IMR-90 (cell line): ENCODE data around the gene ALOX15. TPM values are rescaled to one million over a fixed set of nuclear protein-coding genes. Genes with fewer than 3 reads are reported as not detected.

Experiments used
- ATAC-seq: fragments of 200-7000 bp; cut with Tn5 transposase; 2 replicates; pipeline ENCODE4 v1.9.1; 2020; ENCODE audit warnings: low read depth, mild to moderate bottlenecking, moderate library complexity
- BruUV-seq: library from RNA; stranded (reverse); fragments of 400-500 nt; replicated peaks from 2 replicates; lab custom pipeline; 2021; lab: Mats Ljungman, UMichigan
- CTCF ChIA-PET: fragments of 300-600 bp; formaldehyde crosslinking; extraction: SDS; loops from one replicate; lab custom pipeline; 2021; ENCODE audit warnings: antibody characterized with exemption; lab: Yijun Ruan, JAX
- POLR2A ChIA-PET: fragments of 300-600 bp; sonication (Branson Sonifier 250); formaldehyde crosslinking; loops from one replicate; lab custom pipeline; 2022; ENCODE audit warnings: antibody characterized with exemption; ENCODE audit not compliant: unreplicated experiment; lab: Charles Lee
- DNase-seq: peaks from one replicate; pipeline ENCODE4 v3.0.0; 2013
- H2AFZ ChIP-seq: replicated peaks from 2 replicates; pipeline ENCODE3; 2013; ENCODE audit warnings: low read length, mild to moderate bottlenecking; ENCODE audit not compliant: poor library complexity
- H2AK5ac ChIP-seq: 2 replicates; pipeline ENCODE4 v1.6.1; 2013; ENCODE audit warnings: low read depth, low read length, inconsistent platforms
- H2AK9ac ChIP-seq: replicated peaks from 2 replicates; pipeline ENCODE3; 2013; ENCODE audit warnings: mild to moderate bottlenecking, low read depth, low read length, moderate library complexity; ENCODE audit not compliant: poor library complexity
- H2BK120ac ChIP-seq: 2 replicates; pipeline ENCODE4 v1.6.1; 2013; ENCODE audit warnings: low read depth, low read length, inconsistent platforms
- H2BK15ac ChIP-seq: 3 replicates; pipeline ENCODE4 v1.6.1; 2013; ENCODE audit warnings: low read depth, low read length, inconsistent platforms
- H2BK20ac ChIP-seq: 2 replicates; pipeline ENCODE4 v1.6.1; 2013; ENCODE audit warnings: low read depth, mild to moderate bottlenecking, inconsistent platforms, low read length, moderate library complexity
- H2BK5ac ChIP-seq: 2 replicates; pipeline ENCODE4 v1.6.1; 2013; ENCODE audit warnings: mild to moderate bottlenecking, low read depth, low read length, inconsistent platforms; ENCODE audit not compliant: poor library complexity, severe bottlenecking
- H3K14ac ChIP-seq: replicated peaks from 2 replicates; pipeline ENCODE4 v1.6.1; 2013; ENCODE audit warnings: low read depth, low read length, inconsistent platforms
- H3K18ac ChIP-seq: 2 replicates; pipeline ENCODE4 v1.6.1; 2013; ENCODE audit warnings: low read depth, low read length, control low read depth
- H3K23ac ChIP-seq: 2 replicates; pipeline ENCODE4 v1.6.1; 2013; ENCODE audit warnings: low read depth, low read length, inconsistent platforms
- H3K27ac ChIP-seq: 2 replicates; pipeline ENCODE4 v1.5.1; 2013; ENCODE audit warnings: mild to moderate bottlenecking, control low read depth, low read length; ENCODE audit not compliant: insufficient read depth
- H3K27me3 ChIP-seq: 2 replicates; pipeline ENCODE4 v1.6.1; 2013; ENCODE audit warnings: low read length; ENCODE audit not compliant: control insufficient read depth, insufficient read depth
- H3K36me3 ChIP-seq: 2 replicates; pipeline ENCODE4 v1.6.1; 2013; ENCODE audit warnings: low read length, mixed read lengths; ENCODE audit not compliant: control insufficient read depth, insufficient read depth
- H3K4ac ChIP-seq: 2 replicates; pipeline ENCODE4 v1.6.1; 2013; ENCODE audit warnings: low read depth, low read length, inconsistent platforms
- H3K4me1 ChIP-seq: 2 replicates; pipeline ENCODE4 v1.6.1; 2013; ENCODE audit warnings: low read length, mixed read lengths; ENCODE audit not compliant: control insufficient read depth, insufficient read depth
- H3K4me2 ChIP-seq: 2 replicates; pipeline ENCODE4 v1.6.1; 2013; ENCODE audit warnings: low read depth, mild to moderate bottlenecking, control low read depth, low read length, moderate library complexity
- H3K4me3 ChIP-seq: 2 replicates; pipeline ENCODE4 v1.5.1; 2013; ENCODE audit warnings: low read depth, mild to moderate bottlenecking, control low read depth, low read length, moderate library complexity; ENCODE audit not compliant: insufficient read depth
- H3K56ac ChIP-seq: 2 replicates; pipeline ENCODE4 v1.6.1; 2013; ENCODE audit warnings: low read length, inconsistent platforms; ENCODE audit not compliant: insufficient read depth; ENCODE audit errors: extremely low read depth
- H3K79me1 ChIP-seq, 2 experiments: 2 replicates each; pipeline ENCODE4 v1.6.1; 2013; ENCODE audit warnings: low read length in 2 of 2, inconsistent platforms in 1 of 2, low read depth in 1 of 2
- H3K9ac ChIP-seq: 2 replicates; pipeline ENCODE4 v1.6.1; 2013; ENCODE audit warnings: low read depth, low read length, control low read depth
- H3K9me1 ChIP-seq: 2 replicates; pipeline ENCODE4 v1.6.1; 2013; ENCODE audit warnings: low read length, inconsistent platforms; ENCODE audit not compliant: insufficient read depth
- H3K9me3 ChIP-seq: 2 replicates; pipeline ENCODE4 v1.6.1; 2013; ENCODE audit warnings: low read length; ENCODE audit not compliant: control insufficient read depth, insufficient read depth
- H4K20me1 ChIP-seq: 2 replicates; pipeline ENCODE4 v1.6.1; 2013; ENCODE audit warnings: low read length, inconsistent platforms; ENCODE audit not compliant: insufficient read depth
- H4K5ac ChIP-seq: 2 replicates; pipeline ENCODE4 v1.6.1; 2013; ENCODE audit warnings: mild to moderate bottlenecking, low read depth, low read length, control low read depth
- H4K8ac ChIP-seq, 2 experiments: 2 replicates each; pipeline ENCODE4 v1.6.1; 2013; ENCODE audit warnings: low read depth in 2 of 2, low read length in 2 of 2, control low read depth in 1 of 2, inconsistent platforms in 1 of 2
- H4K91ac ChIP-seq: 2 replicates; pipeline ENCODE4 v1.6.1; 2013; ENCODE audit warnings: low read depth, low read length, inconsistent platforms; ENCODE audit not compliant: insufficient read depth
- BHLHE40 ChIP-seq: fragments of 150-350 bp; IDR thresholded peaks from 2 replicates; pipeline ENCODE4 v1.6.1; 2016; ENCODE audit warnings: mild to moderate bottlenecking, low read depth, low read length
- CEBPB ChIP-seq: IDR thresholded peaks from 2 replicates; pipeline ENCODE4 v1.6.1; 2012; ENCODE audit warnings: low read depth, low read length, improper control_type of control experiment
- CHD1 ChIP-seq: IDR thresholded peaks from 2 replicates; pipeline ENCODE4 v1.6.1; 2012; ENCODE audit warnings: low read depth, low read length, improper control_type of control experiment
- FOS ChIP-seq: fragments of 150-350 bp; IDR thresholded peaks from 2 replicates; pipeline ENCODE4 v1.6.1; 2016; ENCODE audit warnings: low read depth, low read length
- MAFK ChIP-seq: IDR thresholded peaks from 2 replicates; pipeline ENCODE4 v1.6.1; 2012; ENCODE audit warnings: low read depth, low read length, improper control_type of control experiment
- MAZ ChIP-seq: IDR thresholded peaks from 2 replicates; pipeline ENCODE4 v1.6.1; 2012; ENCODE audit warnings: low read depth, mild to moderate bottlenecking, low read length, improper control_type of control experiment, moderate library complexity, borderline replicate concordance
- MXI1 ChIP-seq: IDR thresholded peaks from 2 replicates; pipeline ENCODE4 v1.6.1; 2012; ENCODE audit warnings: low read depth, mild to moderate bottlenecking, low read length, moderate library complexity, borderline replicate concordance
- NFE2L2 ChIP-seq: fragments of 150-350 bp; IDR thresholded peaks from 2 replicates; pipeline ENCODE4 v1.6.1; 2016; ENCODE audit warnings: low read depth, mild to moderate bottlenecking, low read length
- POLR2A ChIP-seq: IDR thresholded peaks from 2 replicates; pipeline ENCODE4 v1.6.1; 2012; ENCODE audit warnings: mild to moderate bottlenecking, low read depth, low read length
- RAD21 ChIP-seq: IDR thresholded peaks from 2 replicates; pipeline ENCODE4 v1.6.1; 2012; ENCODE audit warnings: low read length, improper control_type of control experiment
- RCOR1 ChIP-seq: IDR thresholded peaks from 2 replicates; pipeline ENCODE4 v1.6.1; 2012; ENCODE audit warnings: mild to moderate bottlenecking, low read length, improper control_type of control experiment; ENCODE audit not compliant: insufficient replicate concordance
- RFX5 ChIP-seq: IDR thresholded peaks from 2 replicates; pipeline ENCODE4 v1.8.0; 2012; ENCODE audit warnings: low read depth, mild to moderate bottlenecking, low read length, moderate library complexity
- SMC3 ChIP-seq: fragments of 150-350 bp; IDR thresholded peaks from 2 replicates; pipeline ENCODE4 v1.6.1; 2016; ENCODE audit warnings: low read depth, mild to moderate bottlenecking, antibody characterized with exemption, low read length, moderate library complexity
- WGBS, 2 experiments: methylation state at CpG; one replicate each; pipeline versions ENCODE4 v1.1.5 to v1.1.7; 2013; ENCODE audit warnings: missing lambda C conversion rate in 2 of 2; ENCODE audit not compliant: insufficient read length in 1 of 2; ENCODE audit errors: extremely low coverage in 2 of 2; 5-methylcytosine and 5-hydroxymethylcytosine counted together
- dilution Hi-C: fragments of 300-500 bp; cut with HindIII; formaldehyde crosslinking; loops from one replicate; pipeline ENCODE4 v1.14.3; 2018; ENCODE audit warnings: low sequenced_read_pairs; ENCODE audit not compliant: unreplicated experiment
- in situ Hi-C: fragments of 300-500 bp; cut with MboI; formaldehyde crosslinking; loops from 3 replicates; pipeline ENCODE4 v1.14.3; 2019; ENCODE audit warnings: low sequenced_read_pairs, inconsistent platforms, mixed read lengths
- intact Hi-C: fragments of 100-400 bp; cut with micrococcal nuclease; formaldehyde crosslinking; loops from 2 replicates; pipeline ENCODE4 v1.10.0; 2022
- polyA plus RNA-seq, 3 experiments: library from polyadenylated mRNA; depleted of rRNA; stranded (reverse); fragments of >200 nt; gene quantifications; 2 replicates each; pipeline ENCODE4 v1.2.3, GENCODE V29; 2012; ENCODE audit warnings: low replicate concordance in 1 of 3
- total RNA-seq: library from RNA; depleted of rRNA; stranded (reverse); fragments of >200 nt; gene quantifications from 2 replicates; pipeline ENCODE4 v1.2.3, GENCODE V29; 2012
- TF ChIP-seq, protein P1 (sequence below): fragments of 150-350 bp; IDR thresholded peaks from 2 replicates; pipeline ENCODE4 v1.6.1; 2017; ENCODE audit warnings: mild to moderate bottlenecking, antibody characterized with exemption, low read length, low read depth
- TF ChIP-seq, protein P2 (sequence below): fragments of 150-350 bp; IDR thresholded peaks from 2 replicates; pipeline ENCODE4 v1.6.1; 2016; ENCODE audit warnings: low read depth, mild to moderate bottlenecking, low read length, moderate library complexity, borderline replicate concordance
- TF ChIP-seq, protein P3 (sequence below): conservative IDR thresholded peaks from 2 replicates; pipeline ENCODE4 v1.5.1; 2012; ENCODE audit warnings: mild to moderate bottlenecking, low read depth, low read length, improper control_type of control experiment

The ALOX15 gene
- total and polyA plus RNA-seq, 2 of the 4 experiments (the other 2 are of a cell fraction) = not detected

DNA sequence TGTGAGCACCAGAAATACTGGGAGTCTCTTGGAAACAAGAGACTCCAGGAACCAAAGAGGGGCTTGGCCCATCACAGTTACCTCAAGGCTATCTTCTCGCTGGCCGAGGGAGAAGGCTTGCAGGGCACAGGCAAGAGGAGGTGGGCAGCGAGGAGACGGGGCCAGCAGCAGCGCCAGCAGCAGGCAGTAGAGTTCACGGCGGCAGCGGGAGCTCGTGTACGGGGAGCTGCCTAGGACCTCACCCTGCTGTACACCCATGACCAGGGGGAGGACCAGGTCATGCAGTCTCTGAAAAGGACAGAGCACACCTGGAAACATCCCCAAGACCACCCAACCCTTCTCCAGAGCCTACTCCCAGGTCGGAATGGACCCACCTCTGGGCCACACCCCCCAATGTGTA lies 31.7 kb upstream of the ALOX15 start:
- no peak overlapping the region for H2AK9ac ChIP-seq
- TF ChIP-seq, protein P1, sequence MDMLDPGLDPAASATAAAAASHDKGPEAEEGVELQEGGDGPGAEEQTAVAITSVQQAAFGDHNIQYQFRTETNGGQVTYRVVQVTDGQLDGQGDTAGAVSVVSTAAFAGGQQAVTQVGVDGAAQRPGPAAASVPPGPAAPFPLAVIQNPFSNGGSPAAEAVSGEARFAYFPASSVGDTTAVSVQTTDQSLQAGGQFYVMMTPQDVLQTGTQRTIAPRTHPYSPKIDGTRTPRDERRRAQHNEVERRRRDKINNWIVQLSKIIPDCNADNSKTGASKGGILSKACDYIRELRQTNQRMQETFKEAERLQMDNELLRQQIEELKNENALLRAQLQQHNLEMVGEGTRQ = no peak
- TF ChIP-seq POLR2A (no peak), MAZ (no peak), RFX5 (no peak), BHLHE40 (no peak), FOS (no peak), CEBPB (no peak), SMC3 (no peak), NFE2L2 (no peak), MXI1 (no peak), RCOR1 (no peak), CHD1 (no peak), MAFK (no peak), RAD21 (no peak)
- TF ChIP-seq, protein P2, sequence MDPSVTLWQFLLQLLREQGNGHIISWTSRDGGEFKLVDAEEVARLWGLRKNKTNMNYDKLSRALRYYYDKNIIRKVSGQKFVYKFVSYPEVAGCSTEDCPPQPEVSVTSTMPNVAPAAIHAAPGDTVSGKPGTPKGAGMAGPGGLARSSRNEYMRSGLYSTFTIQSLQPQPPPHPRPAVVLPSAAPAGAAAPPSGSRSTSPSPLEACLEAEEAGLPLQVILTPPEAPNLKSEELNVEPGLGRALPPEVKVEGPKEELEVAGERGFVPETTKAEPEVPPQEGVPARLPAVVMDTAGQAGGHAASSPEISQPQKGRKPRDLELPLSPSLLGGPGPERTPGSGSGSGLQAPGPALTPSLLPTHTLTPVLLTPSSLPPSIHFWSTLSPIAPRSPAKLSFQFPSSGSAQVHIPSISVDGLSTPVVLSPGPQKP = no peak
- TF ChIP-seq, protein P3, sequence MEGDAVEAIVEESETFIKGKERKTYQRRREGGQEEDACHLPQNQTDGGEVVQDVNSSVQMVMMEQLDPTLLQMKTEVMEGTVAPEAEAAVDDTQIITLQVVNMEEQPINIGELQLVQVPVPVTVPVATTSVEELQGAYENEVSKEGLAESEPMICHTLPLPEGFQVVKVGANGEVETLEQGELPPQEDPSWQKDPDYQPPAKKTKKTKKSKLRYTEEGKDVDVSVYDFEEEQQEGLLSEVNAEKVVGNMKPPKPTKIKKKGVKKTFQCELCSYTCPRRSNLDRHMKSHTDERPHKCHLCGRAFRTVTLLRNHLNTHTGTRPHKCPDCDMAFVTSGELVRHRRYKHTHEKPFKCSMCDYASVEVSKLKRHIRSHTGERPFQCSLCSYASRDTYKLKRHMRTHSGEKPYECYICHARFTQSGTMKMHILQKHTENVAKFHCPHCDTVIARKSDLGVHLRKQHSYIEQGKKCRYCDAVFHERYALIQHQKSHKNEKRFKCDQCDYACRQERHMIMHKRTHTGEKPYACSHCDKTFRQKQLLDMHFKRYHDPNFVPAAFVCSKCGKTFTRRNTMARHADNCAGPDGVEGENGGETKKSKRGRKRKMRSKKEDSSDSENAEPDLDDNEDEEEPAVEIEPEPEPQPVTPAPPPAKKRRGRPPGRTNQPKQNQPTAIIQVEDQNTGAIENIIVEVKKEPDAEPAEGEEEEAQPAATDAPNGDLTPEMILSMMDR = no peak
- H3K79me1 ChIP-seq = no peaks in the 10 kb centered on the region
- intact Hi-C loops = no loop called here
- no peaks in the 10 kb centered on the region for H3K27me3 ChIP-seq
- H3K56ac ChIP-seq = no peak overlapping the region
- peaks cover 52% of the 10 kb centered on the region for H3K36me3 ChIP-seq
- no peak overlapping the region for H3K27ac ChIP-seq
- H3K23ac ChIP-seq = no peak overlapping the region
- in situ Hi-C loops = no loop called here
- H2BK5ac ChIP-seq = no peak overlapping the region
- no peak overlapping the region for H3K4me3 ChIP-seq
- 87% methylated on average over 9 of the region's 11 CpGs; no CpG with 5 or more reads in 1 of the 2 experiments for WGBS, 2 experiments
- no peaks in the 10 kb centered on the region for H3K4me1 ChIP-seq
- no peak overlapping the region for H2BK15ac ChIP-seq
- H4K20me1 ChIP-seq = peaks cover 14% of the 10 kb centered on the region
- no peak overlapping the region for H3K14ac ChIP-seq
- H3K9ac ChIP-seq = no peak overlapping the region
- ChIA-PET CTCF (no interaction called here), POLR2A (no interaction called here)
- H2BK120ac ChIP-seq = no peak overlapping the region
- H3K4ac ChIP-seq = no peak overlapping the region
- dilution Hi-C loops = no loop called here
- no peak overlapping the region for H4K5ac ChIP-seq
- ATAC-seq (no peak), DNase-seq (no peak)
- H3K4me2 ChIP-seq = no peak overlapping the region
- peaks cover 1% of the 10 kb centered on the region; the same call in 1 of the 2 replicates for H3K9me1 ChIP-seq
- no peaks in the 10 kb centered on the region for H3K9me3 ChIP-seq
- H2AK5ac ChIP-seq = no peak overlapping the region
- no peak overlapping the region for H2AFZ ChIP-seq
- H4K91ac ChIP-seq = no peak overlapping the region
- no peak overlapping the region for H2BK20ac ChIP-seq
- no TSS peak for BruUV-seq
- no peak overlapping the region for H3K18ac ChIP-seq
- H4K8ac ChIP-seq = no peak overlapping the region
